Measurements from ENCODE around the gene BEX4.

- no peak for TF ChIP-seq POLR2AphosphoS5 (IDR thresholded peaks at IDR 0.05)
- TF ChIP-seq CTCF (IDR thresholded peaks at IDR 0.05): peak in 4 of 7 experiments; percentile 14 to 33 (median 26)
- TF ChIP-seq POLR2A (IDR thresholded peaks at IDR 0.05): no peak
- no peak for TF ChIP-seq EP300 (IDR thresholded peaks at IDR 0.05)
These were observed 3.7 kb upstream of the BEX4 start for GRCh38 chrX:103211012-103211715.
